ENCODE data around the gene FAM47E.
"Not testable (repeated sequence)": the region's sequence is repeated elsewhere in the genome, so short reads cannot be mapped to it uniquely, and the experiment has no call there.

The FAM47E gene

GRCh38 chr4:76270244-76271175, 19.0 kb downstream of the FAM47E start:
- no peak for DNase-seq (ENCODE audit: low read depth)

GRCh38 chr4:76271248-76271647, 19.7 kb downstream of the FAM47E start:
- no peak for DNase-seq (ENCODE audit: low read depth)

- no peak for DNase-seq (ENCODE audit: low read depth)
These were observed 20.6 kb downstream of the FAM47E start for GRCh38 chr4:76272073-76272472.

GRCh38 chr4:76272582-76272981, 21.1 kb downstream of the FAM47E start:
- DNase-seq (ENCODE audit: low read depth), result no peak

- no peak for DNase-seq (ENCODE audit: low read depth)
These were observed 21.5 kb downstream of the FAM47E start for GRCh38 chr4:76272999-76273398.

- DNase-seq (ENCODE audit: low read depth), result no peak
These were observed 24.1 kb downstream of the FAM47E start for GRCh38 chr4:76275486-76276124.

GRCh38 chr4:76276813-76277212, 25.3 kb downstream of the FAM47E start:
- DNase-seq (ENCODE audit: low read depth), result no peak

- DNase-seq (ENCODE audit: low read depth), result no peak
These were observed 26.1 kb downstream of the FAM47E start for GRCh38 chr4:76277667-76278066.

- DNase-seq (ENCODE audit: low read depth), result no peak
These were observed 27.1 kb downstream of the FAM47E start for GRCh38 chr4:76278583-76278982.

GRCh38 chr4:76279462-76279861, 27.9 kb downstream of the FAM47E start:
- DNase-seq (ENCODE audit: low read depth), result no peak

- no peak for DNase-seq (ENCODE audit: low read depth)
These were observed 29.2 kb downstream of the FAM47E start for GRCh38 chr4:76280488-76281441.

- not testable (repeated sequence) for DNase-seq (ENCODE audit: low read depth)
These were observed 30.1 kb downstream of the FAM47E start for GRCh38 chr4:76281594-76281993.

GRCh38 chr4:76282941-76283689, 31.6 kb downstream of the FAM47E start:
- no peak for DNase-seq (ENCODE audit: low read depth)

GRCh38 chr4:76283900-76284299, 32.4 kb downstream of the FAM47E start:
- DNase-seq (ENCODE audit: low read depth), result no peak

- DNase-seq (ENCODE audit: low read depth), result not testable (repeated sequence)
These were observed 36.3 kb downstream of the FAM47E start for GRCh38 chr4:76287811-76288210.

GRCh38 chr4:76292730-76293129, 41.2 kb downstream of the FAM47E start:
- no peak for DNase-seq (ENCODE audit: low read depth)

- DNase-seq (ENCODE audit: low read depth), result peak; percentile 47
These were observed 42.3 kb downstream of the FAM47E start for GRCh38 chr4:76293772-76294171.

- no peak for DNase-seq (ENCODE audit: low read depth)
These were observed 44.8 kb downstream of the FAM47E start for GRCh38 chr4:76296286-76296820.

- no peak for DNase-seq (ENCODE audit: low read depth)
These were observed 46.7 kb downstream of the FAM47E start for GRCh38 chr4:76298227-76298626.

- DNase-seq (ENCODE audit: low read depth), result no peak
These were observed 48.5 kb downstream of the FAM47E start for GRCh38 chr4:76300012-76300411.

Measured in GM04503 (cell line).